ENCODE data around the gene DPH1. TPM values are rescaled to one million over a fixed set of nuclear protein-coding genes. Genes with fewer than 3 reads are reported as not detected.

Gene DPH1
- total RNA-seq, 1 donor from 2014 or later, result 36.6 TPM

Other genes with a start within 250 kb of the DPH1 start
- gene SMYD4, start 200.3 kb upstream of the DPH1 start, total RNA-seq, result 35.8 and 36.6 TPM in 2 replicates
- 234 and 238 TPM in 2 replicates for gene RPA1, start 200.1 kb upstream of the DPH1 start, total RNA-seq
- gene RTN4RL1, start 4.8 kb upstream of the DPH1 start, total RNA-seq, result 0.61 and 0.64 TPM in 2 replicates
- gene OVCA2, start 11.9 kb downstream of the DPH1 start, total RNA-seq, result 38.2 and 42.1 TPM in 2 replicates
- gene HIC1, start 24.9 kb downstream of the DPH1 start, total RNA-seq, result 65.7 and 66.8 TPM in 2 replicates